CD8-positive, alpha-beta memory T cell (primary cell): ENCODE data around the gene PRIMA1. TPM values are rescaled to one million over a fixed set of nuclear protein-coding genes. Genes with fewer than 3 reads are reported as not detected.

ENCODE experiments used
- CTCF ChIA-PET: fragments of 350-600 bp; sonication (Branson Sonifier 250); formaldehyde crosslinking; loops from one replicate; lab custom pipeline; 2021; ENCODE audit warnings: antibody characterized with exemption; lab: Charles Lee
- POLR2A ChIA-PET: fragments of 350-600 bp; sonication (Branson Sonifier 250); formaldehyde crosslinking; loops from one replicate; lab custom pipeline; 2021; ENCODE audit warnings: antibody characterized with exemption; lab: Charles Lee
- DNase-seq, 5 donors: peaks; one replicate each; pipeline versions ENCODE4 v3.0.0 to v3.0.0-alpha.2; 2020 to 2022; ENCODE audit warnings: mixed read lengths in 1 of 5
- H3K27ac ChIP-seq: one replicate; pipeline ENCODE4 v1.7.0; 2013; ENCODE audit warnings: low read depth, mild to moderate bottlenecking, low read length, moderate library complexity
- H3K27me3 ChIP-seq: 2 replicates; pipeline ENCODE4 v1.7.0; 2013; ENCODE audit warnings: low read length, mild to moderate bottlenecking; ENCODE audit not compliant: insufficient read depth, poor library complexity, severe bottlenecking
- H3K36me3 ChIP-seq: 2 replicates; pipeline ENCODE4 v1.7.0; 2013; ENCODE audit warnings: mild to moderate bottlenecking, low read length, moderate library complexity; ENCODE audit not compliant: insufficient read depth
- H3K4me1 ChIP-seq: 2 replicates; pipeline ENCODE4 v1.7.0; 2013; ENCODE audit warnings: mild to moderate bottlenecking, low read length, moderate library complexity; ENCODE audit not compliant: insufficient read depth
- H3K4me3 ChIP-seq: 2 replicates; pipeline ENCODE4 v1.7.0; 2013; ENCODE audit warnings: mild to moderate bottlenecking, low read length
- H3K9me3 ChIP-seq: 2 replicates; pipeline ENCODE4 v1.7.0; 2013; ENCODE audit warnings: mild to moderate bottlenecking, low read length
- H3K27ac Mint-ChIP-seq, 8 donors: one replicate each; pipeline ENCODE4 v1.8.0; 2020 to 2021; ENCODE audit warnings: mixed read lengths in 8 of 8, mild to moderate bottlenecking in 6 of 8, inconsistent platforms in 3 of 8, moderate library complexity in 3 of 8
- H3K27me3 Mint-ChIP-seq, 2 donors: one replicate each; pipeline ENCODE4 v1.8.0; 2020 to 2021; ENCODE audit warnings: mixed read lengths in 2 of 2, mild to moderate bottlenecking in 1 of 2, moderate library complexity in 1 of 2
- H3K36me3 Mint-ChIP-seq, 3 donors: one replicate each; pipeline ENCODE4 v1.8.0; 2020 to 2021; ENCODE audit warnings: mixed read lengths in 3 of 3, inconsistent platforms in 1 of 3, mild to moderate bottlenecking in 1 of 3
- H3K4me1 Mint-ChIP-seq, 3 donors: one replicate each; pipeline ENCODE4 v1.8.0; 2020 to 2021; ENCODE audit warnings: mixed read lengths in 3 of 3, inconsistent platforms in 1 of 3, mild to moderate bottlenecking in 1 of 3
- H3K4me3 Mint-ChIP-seq, 7 donors: one replicate each; pipeline ENCODE4 v1.8.0; 2020 to 2021; ENCODE audit warnings: mixed read lengths in 7 of 7, mild to moderate bottlenecking in 6 of 7, moderate library complexity in 4 of 7, inconsistent platforms in 2 of 7
- H3K9me3 Mint-ChIP-seq, 5 donors: one replicate each; pipeline ENCODE4 v1.8.0; 2020 to 2022; ENCODE audit warnings: mixed read lengths in 5 of 5, mild to moderate bottlenecking in 3 of 5, moderate library complexity in 2 of 5, inconsistent platforms in 1 of 5
- polyA plus RNA-seq: library from polyadenylated mRNA; unstranded; fragments of 300-500 nt; fragmentation: Illumina TruSeq; gene quantifications from one replicate; pipeline ENCODE4 v1.2.3, GENCODE V29; 2021
- total RNA-seq, 2 experiments: library from RNA; stranded (reverse); gene quantifications; one replicate each; pipeline ENCODE4 v1.2.3, GENCODE V29; 2021

The PRIMA1 gene
- total and polyA plus RNA-seq, 3 experiments from 2014 or later, result not detected

DNA sequence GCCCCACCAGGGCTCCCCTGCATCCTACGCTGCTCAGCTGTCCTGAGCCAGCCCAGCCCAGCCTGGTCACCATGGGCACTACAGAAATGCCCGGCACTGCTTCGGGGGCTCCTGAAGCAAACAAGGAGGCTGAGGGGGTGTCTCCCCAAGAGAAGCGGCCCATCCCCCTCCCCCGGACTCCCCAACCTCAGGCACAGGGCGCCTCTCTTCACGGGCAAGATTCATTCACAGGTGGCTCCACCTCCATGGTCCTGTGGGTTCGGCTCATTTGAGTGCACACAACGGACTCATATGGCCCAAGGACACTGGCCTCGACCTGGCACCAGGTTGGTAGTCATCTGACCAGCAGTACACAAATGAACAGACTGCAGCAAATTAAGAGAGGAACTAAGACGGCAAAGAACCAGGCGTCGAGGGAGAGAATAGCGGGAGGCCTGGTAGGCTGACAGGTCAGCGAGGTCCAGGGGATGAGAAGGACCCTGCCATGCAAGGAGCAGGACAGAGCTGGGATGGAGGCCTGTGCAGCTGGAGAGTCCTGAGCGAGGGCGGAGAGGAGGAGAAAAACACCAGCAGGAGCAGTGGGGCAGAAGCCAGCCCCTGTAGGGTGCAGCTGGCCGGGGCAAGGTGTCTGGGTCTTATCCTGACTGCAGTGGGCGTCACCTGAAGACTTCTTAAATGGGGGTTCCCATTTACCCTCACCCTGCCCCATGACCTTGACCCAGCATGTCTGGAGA is 60.2 kb downstream of the PRIMA1 start:
- Histone ChIP-seq H3K4me1 (no peaks in the 10 kb centered on the region), H3K4me3 (no peak overlapping the region), H3K36me3 (no peaks in the 10 kb centered on the region), H3K27me3 (no peaks in the 10 kb centered on the region), H3K27ac (no peak overlapping the region), H3K9me3 (no peaks in the 10 kb centered on the region)
- Mint-ChIP-seq H3K9me3 (no peaks in the 10 kb centered on the region), H3K27ac (no peak overlapping the region), H3K4me1 (no peaks in the 10 kb centered on the region), H3K27me3 (peaks cover 0 to 3% of the 10 kb centered on the region in 2 donors), H3K36me3 (no peaks in the 10 kb centered on the region), H3K4me3 (no peak overlapping the region)
- DNase-seq, result no peak
- POLR2A ChIA-PET, result no interaction called here
- CTCF ChIA-PET, result no interaction called here

GRCh38 chr14:93727039-93727740 is 61.1 kb downstream of the PRIMA1 start:
- H3K27ac ChIP-seq, result no peak overlapping the region
- H3K4me1 Mint-ChIP-seq, result no peaks in the 10 kb centered on the region
- H3K27me3 Mint-ChIP-seq, result peaks cover 0 to 3% of the 10 kb centered on the region in 2 donors
- no peaks in the 10 kb centered on the region for H3K4me1 ChIP-seq
- H3K9me3 Mint-ChIP-seq, result no peaks in the 10 kb centered on the region
- DNase-seq, result no peak
- ChIA-PET CTCF (no interaction called here), POLR2A (no interaction called here)
- H3K27ac Mint-ChIP-seq, result no peak overlapping the region
- no peaks in the 10 kb centered on the region for H3K36me3 ChIP-seq
- H3K36me3 Mint-ChIP-seq, result peaks cover 0 to 2% (median 0%) of the 10 kb centered on the region in 3 donors
- H3K4me3 ChIP-seq, result no peak overlapping the region
- no peak overlapping the region for H3K4me3 Mint-ChIP-seq
- no peaks in the 10 kb centered on the region for H3K9me3 ChIP-seq
- no peaks in the 10 kb centered on the region for H3K27me3 ChIP-seq

- no peaks in the 10 kb centered on the region for H3K9me3 ChIP-seq
- H3K4me3 ChIP-seq, result no peak overlapping the region
- H3K27me3 Mint-ChIP-seq, result peaks cover 1 to 3% of the 10 kb centered on the region in 2 donors
- H3K27me3 ChIP-seq, result no peaks in the 10 kb centered on the region
- no peaks in the 10 kb centered on the region for H3K36me3 ChIP-seq
- no peaks in the 10 kb centered on the region for H3K9me3 Mint-ChIP-seq
- no peak for DNase-seq
- H3K4me1 ChIP-seq, result no peaks in the 10 kb centered on the region
- ChIA-PET CTCF (no interaction called here), POLR2A (no interaction called here)
- no peaks in the 10 kb centered on the region for H3K4me1 Mint-ChIP-seq
- no peak overlapping the region for H3K4me3 Mint-ChIP-seq
- H3K27ac ChIP-seq, result no peak overlapping the region
- H3K27ac Mint-ChIP-seq, result no peak overlapping the region
- peaks cover 0 to 2% (median 0%) of the 10 kb centered on the region in 3 donors for H3K36me3 Mint-ChIP-seq
Observed at GRCh38 chr14:93725993-93726392, 62.3 kb downstream of the PRIMA1 start.

DNA sequence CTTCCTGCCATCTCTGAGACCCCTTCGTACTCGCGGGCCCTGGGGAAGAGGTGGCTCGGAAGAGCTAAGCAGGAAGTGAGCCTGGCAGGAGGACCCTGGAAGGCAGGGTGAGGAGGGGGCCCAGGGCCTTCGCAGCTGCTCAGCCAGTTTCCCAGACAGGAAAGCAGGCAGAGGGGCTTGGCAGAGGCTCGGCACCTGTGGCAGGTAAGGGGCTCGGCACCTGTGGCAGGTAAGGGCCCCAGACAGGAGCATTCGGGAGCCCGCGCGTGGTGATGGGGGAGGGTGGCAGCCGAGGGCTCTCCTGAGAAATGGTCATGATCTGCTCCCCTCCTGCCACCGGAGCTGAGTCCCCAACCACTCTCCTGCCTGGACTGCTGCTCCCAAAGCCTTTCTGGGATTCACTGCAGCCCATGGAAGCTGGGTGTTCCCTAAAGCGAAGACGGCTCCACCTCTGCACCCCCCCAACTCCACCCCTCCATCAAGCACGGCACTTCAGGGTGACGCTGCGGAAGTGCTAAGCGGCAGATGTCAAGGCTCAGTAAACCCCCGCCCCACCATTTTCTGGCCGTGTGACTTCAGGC is 63.2 kb downstream of the PRIMA1 start:
- H3K36me3 ChIP-seq, result no peaks in the 10 kb centered on the region
- DNase-seq, result no peak
- Mint-ChIP-seq H3K4me3 (no peak overlapping the region), H3K36me3 (peaks cover 0 to 2% (median 0%) of the 10 kb centered on the region in 3 donors), H3K4me1 (no peaks in the 10 kb centered on the region), H3K9me3 (no peaks in the 10 kb centered on the region), H3K27me3 (peaks cover 1 to 3% of the 10 kb centered on the region in 2 donors), H3K27ac (no peak overlapping the region)
- no peaks in the 10 kb centered on the region for H3K4me1 ChIP-seq
- H3K9me3 ChIP-seq, result no peaks in the 10 kb centered on the region
- no peak overlapping the region for H3K27ac ChIP-seq
- POLR2A ChIA-PET, result no interaction called here
- H3K4me3 ChIP-seq, result no peak overlapping the region
- H3K27me3 ChIP-seq, result no peaks in the 10 kb centered on the region
- CTCF ChIA-PET, result no interaction called here

DNA sequence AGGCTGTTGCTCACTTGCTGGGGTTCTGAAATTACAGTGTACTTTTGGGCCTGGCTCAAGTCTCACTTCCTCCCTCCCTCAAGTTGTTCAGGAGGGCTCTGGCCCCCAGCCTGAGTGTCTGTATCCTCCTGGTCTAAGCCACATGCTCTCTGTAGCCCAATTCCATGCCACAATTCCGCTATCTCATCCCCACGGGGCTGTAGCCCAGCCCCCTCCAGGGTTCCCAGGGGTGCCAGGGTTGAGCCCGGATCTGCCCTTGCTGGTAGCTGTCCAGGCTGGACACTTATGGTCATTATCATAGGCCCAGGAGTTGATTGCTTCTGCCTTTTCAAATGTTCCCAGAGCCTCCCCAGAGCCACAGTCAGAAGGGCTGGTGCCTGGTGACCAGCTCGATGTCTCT is 65.3 kb downstream of the PRIMA1 start:
- Mint-ChIP-seq H3K4me3 (no peak overlapping the region), H3K27ac (no peak overlapping the region), H3K36me3 (peaks cover 0 to 2% (median 0%) of the 10 kb centered on the region in 3 donors), H3K9me3 (no peaks in the 10 kb centered on the region), H3K4me1 (no peaks in the 10 kb centered on the region), H3K27me3 (peaks cover 1 to 5% of the 10 kb centered on the region in 2 donors)
- no peaks in the 10 kb centered on the region for H3K36me3 ChIP-seq
- ChIA-PET POLR2A (no interaction called here), CTCF (no interaction called here)
- no peaks in the 10 kb centered on the region for H3K4me1 ChIP-seq
- H3K9me3 ChIP-seq, result no peaks in the 10 kb centered on the region
- H3K4me3 ChIP-seq, result no peak overlapping the region
- H3K27me3 ChIP-seq, result no peaks in the 10 kb centered on the region
- no peak overlapping the region for H3K27ac ChIP-seq
- DNase-seq, result no peak

- DNase-seq, result no peak
- peaks cover 3 to 4% of the 10 kb centered on the region in 2 donors for H3K27me3 Mint-ChIP-seq
- no peak overlapping the region for H3K4me3 Mint-ChIP-seq
- Histone ChIP-seq H3K27ac (no peak overlapping the region), H3K9me3 (no peaks in the 10 kb centered on the region), H3K36me3 (no peaks in the 10 kb centered on the region), H3K4me3 (no peak overlapping the region), H3K4me1 (no peaks in the 10 kb centered on the region), H3K27me3 (no peaks in the 10 kb centered on the region)
- H3K36me3 Mint-ChIP-seq, result peaks cover 0 to 2% (median 0%) of the 10 kb centered on the region in 3 donors
- CTCF ChIA-PET, result no interaction called here
- H3K9me3 Mint-ChIP-seq, result no peaks in the 10 kb centered on the region
- H3K27ac Mint-ChIP-seq, result no peak overlapping the region
- POLR2A ChIA-PET, result no interaction called here
- H3K4me1 Mint-ChIP-seq, result no peaks in the 10 kb centered on the region
Observed at GRCh38 chr14:93720981-93721483, 67.3 kb downstream of the PRIMA1 start.

GRCh38 chr14:93720076-93720815 is 68.0 kb downstream of the PRIMA1 start:
- no peaks in the 10 kb centered on the region for H3K9me3 Mint-ChIP-seq
- no peak for DNase-seq
- Histone ChIP-seq H3K27ac (no peak overlapping the region), H3K36me3 (no peaks in the 10 kb centered on the region), H3K4me1 (no peaks in the 10 kb centered on the region), H3K4me3 (no peak overlapping the region), H3K27me3 (no peaks in the 10 kb centered on the region), H3K9me3 (no peaks in the 10 kb centered on the region)
- no peak overlapping the region for H3K4me3 Mint-ChIP-seq
- peaks cover 5 to 9% of the 10 kb centered on the region in 2 donors for H3K27me3 Mint-ChIP-seq
- H3K27ac Mint-ChIP-seq, result no peak overlapping the region
- H3K36me3 Mint-ChIP-seq, result peaks cover 0 to 2% (median 0%) of the 10 kb centered on the region in 3 donors
- CTCF ChIA-PET, result no interaction called here
- POLR2A ChIA-PET, result no interaction called here
- H3K4me1 Mint-ChIP-seq, result no peaks in the 10 kb centered on the region
